IPS-11a (cell line): ENCODE data around the gene TMED1.
"Not testable (repeated sequence)": the region's sequence is repeated elsewhere in the genome, so short reads cannot be mapped to it uniquely, and the experiment has no call there.

Experiments used
- H3K4me3 ChIP-seq: one replicate; pipeline ENCODE4 v1.5.1; 2013; ENCODE audit warnings: low read depth, low read length, control low read depth

Gene TMED1

GRCh38 chr19:10835754-10836478 lies at the start of gene TMED1:
TMED1 (minus strand) TSS chr19:10836212; CDS start chr19:10836191, 21 bp downstream.
- H3K4me3 ChIP-seq, result peak within 1 kb of the TSS; percentile 60

GRCh38 chr19:10885201-10886169 lies 49.5 kb upstream of the TMED1 start:
- H3K4me3 ChIP-seq, result no peak overlapping the region

- no peak overlapping the region for H3K4me3 ChIP-seq
Observed at GRCh38 chr19:10884274-10884673, 48.3 kb upstream of the TMED1 start.

- no peak overlapping the region for H3K4me3 ChIP-seq
Observed at GRCh38 chr19:10882108-10882457, 46.1 kb upstream of the TMED1 start.

- H3K4me3 ChIP-seq, result no peak overlapping the region
Observed at GRCh38 chr19:10881403-10882107, 45.5 kb upstream of the TMED1 start.

GRCh38 chr19:10878253-10878652 lies 42.2 kb upstream of the TMED1 start:
- H3K4me3 ChIP-seq, result no peak overlapping the region

GRCh38 chr19:10877608-10878007 lies 41.6 kb upstream of the TMED1 start:
- H3K4me3 ChIP-seq, result not testable (repeated sequence)

GRCh38 chr19:10876459-10877240 lies 40.6 kb upstream of the TMED1 start:
- no peak overlapping the region for H3K4me3 ChIP-seq

GRCh38 chr19:10874024-10874423 lies 38.0 kb upstream of the TMED1 start:
- no peak overlapping the region for H3K4me3 ChIP-seq

- H3K4me3 ChIP-seq, result peak overlapping the region; percentile 67
Observed at GRCh38 chr19:10872546-10873107, 36.6 kb upstream of the TMED1 start.

GRCh38 chr19:10871711-10872545 lies 35.9 kb upstream of the TMED1 start:
- H3K4me3 ChIP-seq, result peak overlapping the region; percentile 67

- peak within 1 kb of the TSS; percentile 67 for H3K4me3 ChIP-seq
Observed at GRCh38 chr19:10870955-10871603, 35.1 kb upstream of the TMED1 start, which contains the start of gene CARM1. CARM1 (plus strand) TSS chr19:10871553; CDS start chr19:10871703, 150 bp downstream.

- peak overlapping the region; percentile 27 for H3K4me3 ChIP-seq
Observed at GRCh38 chr19:10870501-10870954, 34.5 kb upstream of the TMED1 start.

GRCh38 chr19:10869872-10870311 lies 33.9 kb upstream of the TMED1 start:
- not testable (repeated sequence) for H3K4me3 ChIP-seq

- no peak overlapping the region for H3K4me3 ChIP-seq
Observed at GRCh38 chr19:10868872-10869547, 33.0 kb upstream of the TMED1 start.

- H3K4me3 ChIP-seq, result no peak overlapping the region
Observed at GRCh38 chr19:10866495-10866894, 30.5 kb upstream of the TMED1 start.

GRCh38 chr19:10864538-10864899 lies 28.5 kb upstream of the TMED1 start:
- H3K4me3 ChIP-seq, result no peak overlapping the region

- no peak overlapping the region for H3K4me3 ChIP-seq
Observed at GRCh38 chr19:10863107-10863717, 27.2 kb upstream of the TMED1 start.
